ENCODE data around the gene FAM216B. TPM values are rescaled to one million over a fixed set of nuclear protein-coding genes. Genes with fewer than 3 reads are reported as not detected.
A peak's percentile ranks its signal among the peaks of the same experiment; 100 is the strongest.

The FAM216B gene
- total and polyA plus RNA-seq, 2 experiments from 2014 or later, result 0.90 to 2.2 TPM

DNA sequence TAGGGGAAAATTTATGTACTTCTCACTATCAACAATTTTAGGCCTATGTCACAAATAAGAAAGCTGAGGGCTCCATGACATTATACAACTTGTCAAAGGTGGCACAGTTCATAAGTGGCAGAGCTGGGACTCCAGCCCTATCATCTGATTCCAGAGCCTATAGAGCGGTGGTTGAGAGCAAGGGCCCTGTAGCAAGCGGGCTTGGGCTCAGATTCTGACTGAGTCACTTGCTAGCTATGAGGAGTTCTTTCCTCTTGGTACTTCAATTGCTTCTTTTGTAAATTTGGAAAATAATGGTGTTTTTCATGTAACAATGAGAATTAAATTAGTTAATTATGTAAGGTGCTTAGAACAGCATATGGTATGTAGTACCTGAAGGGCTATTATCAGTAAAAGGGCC lies 28.7 kb upstream of the FAM216B start:
- Histone ChIP-seq H3K27ac (no peak overlapping the region), H2AFZ (no peak overlapping the region), H3K79me2 (no peaks in the 10 kb centered on the region), H3K9me3 (ENCODE audit: low read depth) (no peaks in the 10 kb centered on the region), H3K4me1 (ENCODE audit: insufficient read depth) (peaks cover 12% of the 10 kb centered on the region), H3K27me3 (no peaks in the 10 kb centered on the region), H3K36me3 (replicated peaks; ENCODE audit: insufficient read depth, low read depth) (no peaks in the 10 kb centered on the region), H3K9me2 (replicated peaks; ENCODE audit: insufficient read depth) (no peaks in the 10 kb centered on the region), H3K4me2 (no peak overlapping the region), H3K4me3 (no peak overlapping the region), H4K20me1 (ENCODE audit: insufficient read depth, poor library complexity, severe bottlenecking) (no peaks in the 10 kb centered on the region)
- WGBS (ENCODE audit: low lambda C conversion rate, missing lambda C conversion rate), result 95% methylated on average over 2 of the region's 2 CpGs
- TF ChIP-seq EZH2 (IDR thresholded peaks at IDR 0.05; ENCODE audit: borderline replicate concordance), result no peak
- DNase-seq (ENCODE audit: low spot score), result no peak

DNA sequence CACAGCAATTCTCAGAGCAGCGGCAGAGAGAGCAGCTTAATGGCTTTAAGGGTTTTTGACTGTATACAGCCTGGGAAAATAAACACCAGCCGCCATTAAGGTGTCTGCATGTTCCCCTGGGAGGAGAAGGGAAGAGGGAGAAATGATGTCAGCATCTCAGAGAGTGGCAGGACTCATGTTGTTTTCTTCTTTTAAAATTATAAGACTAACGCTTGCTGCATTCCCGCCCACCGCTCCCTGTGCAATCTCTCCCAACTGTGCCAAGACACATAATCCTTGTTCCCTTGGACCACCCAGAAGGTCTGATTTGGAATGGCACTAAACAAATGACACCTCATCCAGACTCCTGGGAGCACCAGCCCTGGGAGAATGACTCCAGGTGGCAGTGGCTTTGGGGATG lies 27.7 kb upstream of the FAM216B start:
- TF ChIP-seq, protein P1, sequence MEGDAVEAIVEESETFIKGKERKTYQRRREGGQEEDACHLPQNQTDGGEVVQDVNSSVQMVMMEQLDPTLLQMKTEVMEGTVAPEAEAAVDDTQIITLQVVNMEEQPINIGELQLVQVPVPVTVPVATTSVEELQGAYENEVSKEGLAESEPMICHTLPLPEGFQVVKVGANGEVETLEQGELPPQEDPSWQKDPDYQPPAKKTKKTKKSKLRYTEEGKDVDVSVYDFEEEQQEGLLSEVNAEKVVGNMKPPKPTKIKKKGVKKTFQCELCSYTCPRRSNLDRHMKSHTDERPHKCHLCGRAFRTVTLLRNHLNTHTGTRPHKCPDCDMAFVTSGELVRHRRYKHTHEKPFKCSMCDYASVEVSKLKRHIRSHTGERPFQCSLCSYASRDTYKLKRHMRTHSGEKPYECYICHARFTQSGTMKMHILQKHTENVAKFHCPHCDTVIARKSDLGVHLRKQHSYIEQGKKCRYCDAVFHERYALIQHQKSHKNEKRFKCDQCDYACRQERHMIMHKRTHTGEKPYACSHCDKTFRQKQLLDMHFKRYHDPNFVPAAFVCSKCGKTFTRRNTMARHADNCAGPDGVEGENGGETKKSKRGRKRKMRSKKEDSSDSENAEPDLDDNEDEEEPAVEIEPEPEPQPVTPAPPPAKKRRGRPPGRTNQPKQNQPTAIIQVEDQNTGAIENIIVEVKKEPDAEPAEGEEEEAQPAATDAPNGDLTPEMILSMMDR (IDR thresholded peaks at IDR 0.05; ENCODE audit: poor library complexity), result no peak
- TF ChIP-seq EZH2 (IDR thresholded peaks at IDR 0.05; ENCODE audit: borderline replicate concordance) (no peak), EZH2phosphoT487 (IDR thresholded peaks at IDR 0.05; ENCODE audit: low read depth, severe bottlenecking, unreplicated experiment) (no peak)
- Histone ChIP-seq H3K36me3 (replicated peaks; ENCODE audit: insufficient read depth, low read depth) (no peaks in the 10 kb centered on the region), H3K27me3 (no peaks in the 10 kb centered on the region), H3K4me2 (no peak overlapping the region), H3K9me3 (ENCODE audit: low read depth) (no peaks in the 10 kb centered on the region), H3K79me2 (no peaks in the 10 kb centered on the region), H3K9me2 (replicated peaks; ENCODE audit: insufficient read depth) (no peaks in the 10 kb centered on the region), H4K20me1 (ENCODE audit: insufficient read depth, poor library complexity, severe bottlenecking) (no peaks in the 10 kb centered on the region), H3K4me3 (no peak overlapping the region), H3K4me1 (ENCODE audit: insufficient read depth) (peaks cover 12% of the 10 kb centered on the region), H3K27ac (peak overlapping the region; percentile 12), H2AFZ (no peak overlapping the region)
- 27% methylated on average over 5 of the region's 5 CpGs for WGBS (ENCODE audit: low lambda C conversion rate, missing lambda C conversion rate)
- no peak for DNase-seq (ENCODE audit: low spot score)

DNA sequence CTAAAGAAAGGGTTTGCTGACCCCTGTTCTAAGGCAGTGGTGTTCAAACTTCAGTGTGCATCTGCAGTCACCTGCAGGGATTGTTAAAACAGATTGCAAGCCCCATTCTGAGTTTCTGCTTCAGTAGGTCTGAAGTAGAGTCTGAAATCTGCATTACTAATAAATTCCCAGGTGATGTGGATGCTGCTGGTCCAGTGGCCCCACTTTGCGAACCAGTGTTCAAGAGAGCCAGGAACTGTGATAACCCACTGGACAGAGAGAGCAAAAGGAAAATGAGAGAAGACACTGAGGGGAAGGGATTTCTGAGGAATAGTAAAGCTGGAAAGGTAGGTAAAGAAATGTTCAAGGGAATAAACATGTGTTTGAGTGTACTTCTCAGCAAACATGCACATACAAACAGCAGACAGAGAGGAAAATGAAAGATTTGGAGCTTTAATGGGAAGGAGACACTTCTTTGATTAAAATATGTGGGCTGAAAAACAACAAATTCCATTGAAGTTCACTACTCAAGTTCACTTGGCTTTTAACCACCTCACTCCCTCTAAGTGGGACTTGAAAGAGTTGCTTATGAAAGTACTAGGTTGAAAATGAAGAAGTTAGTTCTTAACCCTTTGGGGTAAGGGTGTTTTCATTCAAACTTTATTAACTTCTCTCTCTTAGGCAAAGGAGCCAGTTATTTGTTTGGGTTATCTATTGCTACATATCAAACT lies 26.4 kb upstream of the FAM216B start:
- Histone ChIP-seq H4K20me1 (ENCODE audit: insufficient read depth, poor library complexity, severe bottlenecking) (no peaks in the 10 kb centered on the region), H3K4me1 (ENCODE audit: insufficient read depth) (peaks cover 12% of the 10 kb centered on the region), H3K27ac (no peak overlapping the region), H3K79me2 (no peaks in the 10 kb centered on the region), H3K4me2 (no peak overlapping the region), H3K27me3 (no peaks in the 10 kb centered on the region), H2AFZ (no peak overlapping the region), H3K4me3 (no peak overlapping the region), H3K9me3 (ENCODE audit: low read depth) (no peaks in the 10 kb centered on the region), H3K9me2 (replicated peaks; ENCODE audit: insufficient read depth) (no peaks in the 10 kb centered on the region), H3K36me3 (replicated peaks; ENCODE audit: insufficient read depth, low read depth) (no peaks in the 10 kb centered on the region)
- no peak for DNase-seq (ENCODE audit: low spot score)
- TF ChIP-seq, protein P1 (IDR thresholded peaks at IDR 0.05; ENCODE audit: poor library complexity), result no peak
- TF ChIP-seq EZH2phosphoT487 (IDR thresholded peaks at IDR 0.05; ENCODE audit: low read depth, severe bottlenecking, unreplicated experiment) (no peak), EZH2 (IDR thresholded peaks at IDR 0.05; ENCODE audit: borderline replicate concordance) (no peak)
- 100% methylated on average over 1 of the region's 1 CpG for WGBS (ENCODE audit: low lambda C conversion rate, missing lambda C conversion rate)

DNA sequence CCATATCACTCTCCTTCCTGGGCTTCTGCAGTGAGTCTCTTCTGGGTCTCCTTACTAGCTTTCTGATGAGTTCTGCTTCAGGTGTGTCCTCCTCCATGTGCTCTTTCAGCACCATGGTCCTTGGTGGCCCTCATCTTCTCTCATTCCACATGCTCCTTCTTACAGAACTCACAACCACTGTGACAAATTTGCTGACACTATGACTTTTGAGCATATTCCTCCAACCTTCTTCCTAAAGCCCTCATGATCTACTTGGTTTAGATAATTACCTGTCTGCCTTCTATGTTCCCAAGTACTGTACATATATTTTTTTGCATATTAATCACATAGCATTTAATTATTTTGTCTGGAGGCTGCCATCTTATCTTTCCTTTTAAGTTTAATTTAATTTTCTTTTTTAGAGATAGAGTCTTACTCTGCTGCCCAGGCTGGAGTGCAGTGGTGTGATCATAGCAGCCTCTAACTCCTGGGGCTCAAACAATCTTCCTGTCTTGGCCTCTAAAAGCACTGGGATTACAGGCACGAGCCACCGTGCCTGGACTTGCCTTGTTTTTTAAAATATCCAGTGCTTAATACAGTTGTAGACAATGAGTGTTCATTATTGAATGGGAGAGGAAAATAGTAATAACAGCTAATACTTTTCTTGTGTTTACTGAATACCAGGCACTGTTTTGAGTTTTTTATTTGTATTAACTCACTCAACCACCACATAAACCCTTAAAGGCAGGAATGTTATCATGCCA lies 23.5 kb upstream of the FAM216B start:
- no peak overlapping the region for H3K4me3 ChIP-seq

More for the DNA sequence above, 23.5 kb upstream of the FAM216B start:
- no peak for DNase-seq (ENCODE audit: low spot score)
- TF ChIP-seq EZH2phosphoT487 (IDR thresholded peaks at IDR 0.05; ENCODE audit: low read depth, severe bottlenecking, unreplicated experiment), result no peak
- no peak for TF ChIP-seq EZH2 (IDR thresholded peaks at IDR 0.05; ENCODE audit: borderline replicate concordance)
- TF ChIP-seq, protein P1 (IDR thresholded peaks at IDR 0.05; ENCODE audit: poor library complexity), result no peak
- no peak overlapping the region for H2AFZ ChIP-seq
- WGBS (ENCODE audit: low lambda C conversion rate, missing lambda C conversion rate), result 93% methylated on average over 2 of the region's 2 CpGs
- H3K4me1 ChIP-seq (ENCODE audit: insufficient read depth), result peaks cover 12% of the 10 kb centered on the region
- no peaks in the 10 kb centered on the region for H3K36me3 ChIP-seq (replicated peaks; ENCODE audit: insufficient read depth, low read depth)
- no peaks in the 10 kb centered on the region for H4K20me1 ChIP-seq (ENCODE audit: insufficient read depth, poor library complexity, severe bottlenecking)
- H3K27ac ChIP-seq, result no peak overlapping the region
- no peaks in the 10 kb centered on the region for H3K27me3 ChIP-seq
- no peaks in the 10 kb centered on the region for H3K9me2 ChIP-seq (replicated peaks; ENCODE audit: insufficient read depth)
- H3K9me3 ChIP-seq (ENCODE audit: low read depth), result no peaks in the 10 kb centered on the region
- no peaks in the 10 kb centered on the region for H3K79me2 ChIP-seq
- H3K4me2 ChIP-seq, result no peak overlapping the region
